Large intestine (tissue), 3 donors: ENCODE data around the gene FNBP1. TPM values are rescaled to one million over a fixed set of nuclear protein-coding genes. Genes with fewer than 3 reads are reported as not detected.
"Not testable (repeated sequence)": the region's sequence is repeated elsewhere in the genome, so short reads cannot be mapped to it uniquely, and the experiment has no call there.

Experiments
- DNase-seq, 2 donors: peaks; one replicate each; pipeline versions ENCODE4 v3.0.0 to v3.0.0-alpha.2; 2013
- H3K27ac ChIP-seq: one replicate; pipeline ENCODE4 v1.5.1; 2013; ENCODE audit warnings: low read length
- H3K27me3 ChIP-seq: 2 replicates; pipeline ENCODE4 v1.6.1; 2013; ENCODE audit warnings: low read length; ENCODE audit not compliant: control insufficient read depth, insufficient read depth
- H3K36me3 ChIP-seq: 2 replicates; pipeline ENCODE4 v1.6.1; 2013; ENCODE audit warnings: low read length; ENCODE audit not compliant: control insufficient read depth, insufficient read depth
- H3K4me1 ChIP-seq: one replicate; pipeline ENCODE4 v1.6.1; 2013; ENCODE audit warnings: low read length; ENCODE audit not compliant: control insufficient read depth, insufficient read depth
- H3K4me3 ChIP-seq: one replicate; pipeline ENCODE4 v1.5.1; 2013; ENCODE audit warnings: low read length
- H3K9me3 ChIP-seq: one replicate; pipeline ENCODE4 v1.6.1; 2013; ENCODE audit warnings: mild to moderate bottlenecking, low read depth, low read length, moderate library complexity; ENCODE audit not compliant: control insufficient read depth
- WGBS: methylation state at CpG from one replicate; pipeline ENCODE4 v1.1.5; 2013; ENCODE audit warnings: low lambda C conversion rate; ENCODE audit not compliant: insufficient coverage; 5-methylcytosine and 5-hydroxymethylcytosine counted together
- polyA plus RNA-seq: library from polyadenylated mRNA; unstranded; fragments of 120-200 nt; gene quantifications from one replicate; pipeline ENCODE4 v1.2.1, GENCODE V29; 2013

FNBP1 gene
- polyA plus RNA-seq, 1 donor = 25.1 TPM

- not testable (repeated sequence) for H3K4me3 ChIP-seq, H3K27ac ChIP-seq, H3K4me1 ChIP-seq, H3K9me3 ChIP-seq, H3K27me3 ChIP-seq, H3K36me3 ChIP-seq, DNase-seq
- WGBS = no CpG with 5 or more reads among the region's 6 CpGs
Observed at GRCh38 chr9:130006952-130007351, 36.0 kb downstream of the FNBP1 start.

- H3K4me1 ChIP-seq = no peaks in the 10 kb centered on the region
- H3K27me3 ChIP-seq = no peaks in the 10 kb centered on the region
- H3K27ac ChIP-seq = no peak overlapping the region
- H3K36me3 ChIP-seq = no peaks in the 10 kb centered on the region
- no peaks in the 10 kb centered on the region for H3K9me3 ChIP-seq
- H3K4me3 ChIP-seq = no peak overlapping the region
- WGBS = no CpG with 5 or more reads among the region's 8 CpGs
- no peak for DNase-seq
Observed at GRCh38 chr9:130003943-130004552, 38.9 kb downstream of the FNBP1 start.

GRCh38 chr9:130002320-130002719, 40.7 kb downstream of the FNBP1 start:
- no peak overlapping the region for H3K27ac ChIP-seq
- H3K27me3 ChIP-seq = no peaks in the 10 kb centered on the region
- no peak for DNase-seq
- H3K4me1 ChIP-seq = no peaks in the 10 kb centered on the region
- 80% methylated on average over 1 of the region's 5 CpGs for WGBS
- no peaks in the 10 kb centered on the region for H3K9me3 ChIP-seq
- H3K36me3 ChIP-seq = no peaks in the 10 kb centered on the region
- H3K4me3 ChIP-seq = no peak overlapping the region

GRCh38 chr9:130001190-130001589, 41.8 kb downstream of the FNBP1 start:
- H3K9me3 ChIP-seq = no peaks in the 10 kb centered on the region
- DNase-seq = no peak
- WGBS = 100% methylated on average over 2 of the region's 7 CpGs
- H3K4me1 ChIP-seq = no peaks in the 10 kb centered on the region
- H3K27ac ChIP-seq = no peak overlapping the region
- H3K27me3 ChIP-seq = no peaks in the 10 kb centered on the region
- H3K4me3 ChIP-seq = no peak overlapping the region
- no peaks in the 10 kb centered on the region for H3K36me3 ChIP-seq

GRCh38 chr9:129999141-129999510, 43.9 kb downstream of the FNBP1 start:
- H3K27ac ChIP-seq = no peak overlapping the region
- no peak overlapping the region for H3K4me3 ChIP-seq
- DNase-seq = no peak
- no peaks in the 10 kb centered on the region for H3K9me3 ChIP-seq
- no peaks in the 10 kb centered on the region for H3K36me3 ChIP-seq
- H3K27me3 ChIP-seq = no peaks in the 10 kb centered on the region
- H3K4me1 ChIP-seq = no peaks in the 10 kb centered on the region
- WGBS = no CpG with 5 or more reads among the region's 5 CpGs

GRCh38 chr9:129998491-129999140, 44.4 kb downstream of the FNBP1 start:
- H3K9me3 ChIP-seq = no peaks in the 10 kb centered on the region
- no peaks in the 10 kb centered on the region for H3K27me3 ChIP-seq
- no peak overlapping the region for H3K27ac ChIP-seq
- no peaks in the 10 kb centered on the region for H3K4me1 ChIP-seq
- no peak overlapping the region for H3K4me3 ChIP-seq
- DNase-seq = no peak
- WGBS = no CpG with 5 or more reads among the region's 5 CpGs
- no peaks in the 10 kb centered on the region for H3K36me3 ChIP-seq

- H3K27ac ChIP-seq, H3K4me1 ChIP-seq, H3K27me3 ChIP-seq, H3K4me3 ChIP-seq, DNase-seq, H3K36me3 ChIP-seq, H3K9me3 ChIP-seq: not testable (repeated sequence)
- WGBS = 100% methylated on average over 1 of the region's 3 CpGs
Observed at GRCh38 chr9:129997706-129998105, 45.3 kb downstream of the FNBP1 start.

- Histone ChIP-seq H3K9me3 (no peaks in the 10 kb centered on the region), H3K27me3 (no peaks in the 10 kb centered on the region), H3K4me3 (no peak overlapping the region), H3K36me3 (no peaks in the 10 kb centered on the region), H3K4me1 (no peaks in the 10 kb centered on the region), H3K27ac (no peak overlapping the region)
- no peak for DNase-seq
- no CpG with 5 or more reads among the region's 7 CpGs for WGBS
Observed at GRCh38 chr9:129996161-129996830, 46.7 kb downstream of the FNBP1 start.

- Histone ChIP-seq H3K9me3 (no peaks in the 10 kb centered on the region), H3K36me3 (no peaks in the 10 kb centered on the region), H3K27me3 (no peaks in the 10 kb centered on the region), H3K27ac (peak overlapping the region; percentile 12), H3K4me3 (no peak overlapping the region), H3K4me1 (no peaks in the 10 kb centered on the region)
- WGBS = no CpG with 5 or more reads among the region's 5 CpGs
- DNase-seq = no peak
Observed at GRCh38 chr9:129995409-129996160, 47.4 kb downstream of the FNBP1 start.

- H3K4me3 ChIP-seq = no peak overlapping the region
- no peak for DNase-seq
- no peaks in the 10 kb centered on the region for H3K36me3 ChIP-seq
- H3K27ac ChIP-seq = peak overlapping the region; percentile 12
- H3K4me1 ChIP-seq = no peaks in the 10 kb centered on the region
- WGBS = no CpG with 5 or more reads among the region's 3 CpGs
- H3K27me3 ChIP-seq = no peaks in the 10 kb centered on the region
- H3K9me3 ChIP-seq = no peaks in the 10 kb centered on the region
Observed at GRCh38 chr9:129994882-129995281, 48.1 kb downstream of the FNBP1 start.
